Fibroblast of lung (primary cell): ENCODE data around the gene RIPOR2. TPM values are rescaled to one million over a fixed set of nuclear protein-coding genes. Genes with fewer than 3 reads are reported as not detected.
A peak's percentile ranks its signal among the peaks of the same experiment; 100 is the strongest.

Source experiments
- DNase-seq, 2 donors: peaks; one replicate each; pipeline versions ENCODE4 v3.0.0 to v3.0.0-alpha.2; 2010; ENCODE audit warnings: low read depth in 2 of 2
- H2AFZ ChIP-seq: 2 replicates; pipeline ENCODE4 v1.5.1; 2012; ENCODE audit warnings: low read length, control low read depth, inconsistent platforms
- H3K27ac ChIP-seq: 2 replicates; pipeline ENCODE4 v1.5.1; 2011; ENCODE audit warnings: low read length, control low read depth; ENCODE audit not compliant: insufficient read depth
- H3K27me3 ChIP-seq: 2 replicates; pipeline ENCODE4 v1.5.1; 2011; ENCODE audit warnings: mild to moderate bottlenecking, low read length; ENCODE audit not compliant: control insufficient read depth, insufficient read depth
- H3K36me3 ChIP-seq: 2 replicates; pipeline ENCODE4 v1.5.1; 2011; ENCODE audit warnings: low read length; ENCODE audit not compliant: control insufficient read depth, insufficient read depth
- H3K4me1 ChIP-seq: 2 replicates; pipeline ENCODE4 v1.5.1; 2011; ENCODE audit warnings: low read length; ENCODE audit not compliant: control insufficient read depth, insufficient read depth; ENCODE audit errors: extremely low read depth
- H3K4me2 ChIP-seq: 2 replicates; pipeline ENCODE4 v1.5.1; 2011; ENCODE audit warnings: low read length, control low read depth; ENCODE audit not compliant: insufficient read depth; ENCODE audit errors: extremely low read depth
- H3K4me3 ChIP-seq, 4 experiments: fragments of 200-600 bp in 1 of 4; sonication (generic) in 1 of 4; replicated peaks in 1 of 4; 2 replicates each; pipeline ENCODE4 v1.5.1; 2011 to 2016; ENCODE audit warnings: low read length in 4 of 4, low read depth in 3 of 4, mild to moderate bottlenecking in 3 of 4, control low read depth in 2 of 4, inconsistent platforms in 1 of 4, mixed read lengths in 1 of 4; ENCODE audit not compliant: insufficient read depth in 1 of 4; ENCODE audit errors: control extremely low read depth in 1 of 4
- H3K79me2 ChIP-seq: 2 replicates; pipeline ENCODE4 v1.5.1; 2012; ENCODE audit warnings: mild to moderate bottlenecking, low read length, inconsistent platforms; ENCODE audit not compliant: control insufficient read depth, insufficient read depth
- H3K9ac ChIP-seq: 2 replicates; pipeline ENCODE4 v1.5.1; 2011; ENCODE audit warnings: mild to moderate bottlenecking, low read length, control low read depth; ENCODE audit not compliant: insufficient read depth
- H3K9me3 ChIP-seq: 2 replicates; pipeline ENCODE4 v1.5.1; 2012; ENCODE audit warnings: low read depth, low read length; ENCODE audit not compliant: control insufficient read depth, insufficient read depth
- H4K20me1 ChIP-seq: 2 replicates; pipeline ENCODE4 v1.5.1; 2011; ENCODE audit warnings: low read length; ENCODE audit not compliant: control insufficient read depth, insufficient read depth; ENCODE audit errors: extremely low read depth
- CTCF ChIP-seq, 2 donors: IDR thresholded peaks in 1 of 2; conservative IDR thresholded peaks in 1 of 2; 1 replicate in 1 of 2; 2 replicates in 1 of 2; pipeline ENCODE4 v1.5.1; 2011 to 2012; ENCODE audit warnings: low read length in 2 of 2, control low read depth in 1 of 2, inconsistent platforms in 1 of 2, low read depth in 1 of 2, mild to moderate bottlenecking in 1 of 2
- EZH2 ChIP-seq: IDR thresholded peaks from 2 replicates; pipeline ENCODE4 v1.5.1; 2012; ENCODE audit warnings: low read length, control low read depth, mild to moderate bottlenecking; ENCODE audit errors: missing control alignments
- polyA plus RNA-seq, 2 donors: library from polyadenylated mRNA; depleted of rRNA in 1 of 2; stranded (reverse) in 1 of 2; unstranded in 1 of 2; fragments of >200 nt; gene quantifications; 2 replicates each; pipeline ENCODE4 v1.2.1, GENCODE V29; 2011 to 2012; ENCODE audit warnings: missing spikeins in 1 of 2
- total RNA-seq: library from RNA; depleted of rRNA; stranded (reverse); fragments of >200 nt; gene quantifications from 2 replicates; pipeline ENCODE4 v1.2.1, GENCODE V29; 2014

The RIPOR2 gene
- total and polyA plus RNA-seq, 2 donors (not counting 1 experiment from before 2014, with no cell fraction given): 3.5 to 3.6 TPM

GRCh38 chr6:24883618-24884017 lies 52.1 kb downstream of the RIPOR2 start:
- Histone ChIP-seq H4K20me1 (no peaks in the 10 kb centered on the region), H3K4me1 (peaks cover 6% of the 10 kb centered on the region), H3K9ac (no peak overlapping the region), H3K4me3 (no peak overlapping the region), H2AFZ (no peak overlapping the region), H3K36me3 (no peaks in the 10 kb centered on the region), H3K79me2 (no peaks in the 10 kb centered on the region), H3K4me2 (no peak overlapping the region), H3K9me3 (no peaks in the 10 kb centered on the region), H3K27ac (no peak overlapping the region), H3K27me3 (no peaks in the 10 kb centered on the region)
- TF ChIP-seq EZH2: no peak
- TF ChIP-seq CTCF (conservative IDR thresholded peaks at IDR 0.05 in 1 of 2, IDR thresholded peaks at IDR 0.05 in 1 of 2; ENCODE audit: low read depth in 1 of 2, low read length in 2 of 2): no peak
- peak; percentile 51 to 82 for DNase-seq

- Histone ChIP-seq H3K27ac (no peak overlapping the region), H3K36me3 (no peaks in the 10 kb centered on the region), H3K9me3 (no peaks in the 10 kb centered on the region), H3K9ac (no peak overlapping the region), H4K20me1 (no peaks in the 10 kb centered on the region), H3K27me3 (no peaks in the 10 kb centered on the region), H2AFZ (no peak overlapping the region), H3K4me2 (peak overlapping the region; percentile 16), H3K79me2 (no peaks in the 10 kb centered on the region), H3K4me1 (peaks cover 6% of the 10 kb centered on the region), H3K4me3 (no peak overlapping the region)
- TF ChIP-seq EZH2 (no peak), CTCF (conservative IDR thresholded peaks at IDR 0.05 in 1 of 2, IDR thresholded peaks at IDR 0.05 in 1 of 2; ENCODE audit: low read depth in 1 of 2, low read length in 2 of 2) (no peak)
- DNase-seq: no peak
Measured at GRCh38 chr6:24882835-24883555, 52.8 kb downstream of the RIPOR2 start.

GRCh38 chr6:24882295-24882694 lies 53.5 kb downstream of the RIPOR2 start:
- TF ChIP-seq EZH2 (no peak), CTCF (conservative IDR thresholded peaks at IDR 0.05 in 1 of 2, IDR thresholded peaks at IDR 0.05 in 1 of 2; ENCODE audit: low read depth in 1 of 2, low read length in 2 of 2) (no peak)
- H3K4me2 ChIP-seq: no peak overlapping the region
- no peaks in the 10 kb centered on the region for H3K79me2 ChIP-seq

More at GRCh38 chr6:24882295-24882694, 53.5 kb downstream of the RIPOR2 start:
- no peak overlapping the region for H3K9ac ChIP-seq
- H2AFZ ChIP-seq: no peak overlapping the region
- peak in 1 of 2 donors; percentile 36 for DNase-seq
- H3K27me3 ChIP-seq: no peaks in the 10 kb centered on the region
- H4K20me1 ChIP-seq: no peaks in the 10 kb centered on the region
- H3K27ac ChIP-seq: no peak overlapping the region
- no peaks in the 10 kb centered on the region for H3K36me3 ChIP-seq
- H3K4me3 ChIP-seq: no peak overlapping the region
- H3K9me3 ChIP-seq: no peaks in the 10 kb centered on the region
- peaks cover 6% of the 10 kb centered on the region for H3K4me1 ChIP-seq
